ENCODE measurements around the gene CYP24A1.

CYP24A1 gene
- 0.13 to 0.18 reads per million in 2 experiments for total RNA-seq

- no peak for DNase-seq (ENCODE audit: low read depth)
These were observed at the start of gene CYP24A1 for GRCh38 chr20:54173653-54174456. Gene CYP24A1, minus strand, starts transcription at chr20:54173986. Its CDS starts 407 bp downstream, at chr20:54173579.

- DNase-seq (ENCODE audit: low read depth), result no peak
These were observed 49.5 kb upstream of the CYP24A1 start for GRCh38 chr20:54223285-54223684.

- DNase-seq (ENCODE audit: low read depth), result no peak
These were observed 48.5 kb upstream of the CYP24A1 start for GRCh38 chr20:54221996-54222890.

- peak; percentile 4 for DNase-seq (ENCODE audit: low read depth)
These were observed 47.6 kb upstream of the CYP24A1 start for GRCh38 chr20:54221353-54221752.

GRCh38 chr20:54220722-54221121 is 46.9 kb upstream of the CYP24A1 start:
- DNase-seq (ENCODE audit: low read depth), result no peak

DNA sequence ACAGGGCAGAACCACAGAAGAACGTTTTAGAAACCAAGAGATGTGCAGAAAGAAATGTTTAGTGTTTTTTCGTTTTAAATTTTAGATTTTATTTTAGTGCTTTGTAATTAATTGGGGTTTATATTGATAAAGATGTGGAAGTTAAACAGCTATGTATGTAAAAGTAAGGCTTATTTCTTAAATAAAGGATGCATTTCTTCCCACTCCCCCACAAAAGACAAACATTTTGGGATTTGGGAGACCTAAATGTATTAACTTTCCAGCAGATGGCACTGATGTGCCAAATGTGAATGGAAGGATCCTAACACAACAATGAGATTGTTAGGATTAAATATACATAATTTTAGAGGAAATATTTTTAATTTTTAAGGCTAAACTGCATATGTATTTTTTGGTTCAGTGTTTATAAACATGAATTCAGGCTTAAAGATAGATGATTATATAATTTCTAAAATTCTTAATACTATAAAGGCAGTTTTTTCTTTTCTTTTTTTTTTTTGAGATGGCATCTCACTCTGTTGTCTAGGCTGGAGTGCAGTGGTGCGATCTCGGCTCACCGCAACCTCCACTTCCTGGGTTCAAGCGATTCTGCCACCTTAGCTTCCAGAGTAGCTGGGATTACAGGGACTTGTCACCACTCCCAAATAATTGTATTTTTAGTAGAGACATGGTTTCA is 46.1 kb upstream of the CYP24A1 start:
- no peak for DNase-seq (ENCODE audit: low read depth)

GRCh38 chr20:54218470-54218869 is 44.7 kb upstream of the CYP24A1 start:
- DNase-seq (ENCODE audit: low read depth), result no peak

- DNase-seq (ENCODE audit: low read depth), result no peak
These were observed 44.0 kb upstream of the CYP24A1 start for GRCh38 chr20:54217762-54218161.

- no peak for DNase-seq (ENCODE audit: low read depth)
These were observed 41.5 kb upstream of the CYP24A1 start for GRCh38 chr20:54215157-54215789.

- no peak for DNase-seq (ENCODE audit: low read depth)
These were observed 40.8 kb upstream of the CYP24A1 start for GRCh38 chr20:54214566-54214965.

DNA sequence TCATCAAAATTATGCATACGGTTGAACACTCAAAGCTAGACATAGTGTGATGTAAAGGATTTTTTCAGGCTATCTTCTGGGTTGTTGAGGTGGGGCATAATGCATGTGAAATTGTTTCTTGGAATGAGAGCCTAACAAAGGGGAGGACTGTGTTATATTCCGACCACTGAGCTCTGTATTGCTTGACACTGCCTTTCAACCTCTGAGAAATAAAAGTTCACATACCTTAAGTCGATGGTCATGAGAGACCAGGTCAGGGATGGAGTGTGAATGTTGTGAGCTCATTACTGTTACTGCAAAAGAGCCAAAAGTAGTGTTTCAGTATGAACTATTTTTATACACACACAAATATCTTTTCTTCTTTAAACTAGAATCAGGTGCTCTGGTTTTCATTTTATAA is 39.1 kb upstream of the CYP24A1 start:
- no peak for DNase-seq (ENCODE audit: low read depth)

GRCh38 chr20:54212226-54212625 is 38.4 kb upstream of the CYP24A1 start:
- DNase-seq (ENCODE audit: low read depth), result no peak

- DNase-seq (ENCODE audit: low read depth), result no peak
These were observed 35.5 kb upstream of the CYP24A1 start for GRCh38 chr20:54209216-54209813.

- no peak for DNase-seq (ENCODE audit: low read depth)
These were observed 34.9 kb upstream of the CYP24A1 start for GRCh38 chr20:54208548-54209176.

DNA sequence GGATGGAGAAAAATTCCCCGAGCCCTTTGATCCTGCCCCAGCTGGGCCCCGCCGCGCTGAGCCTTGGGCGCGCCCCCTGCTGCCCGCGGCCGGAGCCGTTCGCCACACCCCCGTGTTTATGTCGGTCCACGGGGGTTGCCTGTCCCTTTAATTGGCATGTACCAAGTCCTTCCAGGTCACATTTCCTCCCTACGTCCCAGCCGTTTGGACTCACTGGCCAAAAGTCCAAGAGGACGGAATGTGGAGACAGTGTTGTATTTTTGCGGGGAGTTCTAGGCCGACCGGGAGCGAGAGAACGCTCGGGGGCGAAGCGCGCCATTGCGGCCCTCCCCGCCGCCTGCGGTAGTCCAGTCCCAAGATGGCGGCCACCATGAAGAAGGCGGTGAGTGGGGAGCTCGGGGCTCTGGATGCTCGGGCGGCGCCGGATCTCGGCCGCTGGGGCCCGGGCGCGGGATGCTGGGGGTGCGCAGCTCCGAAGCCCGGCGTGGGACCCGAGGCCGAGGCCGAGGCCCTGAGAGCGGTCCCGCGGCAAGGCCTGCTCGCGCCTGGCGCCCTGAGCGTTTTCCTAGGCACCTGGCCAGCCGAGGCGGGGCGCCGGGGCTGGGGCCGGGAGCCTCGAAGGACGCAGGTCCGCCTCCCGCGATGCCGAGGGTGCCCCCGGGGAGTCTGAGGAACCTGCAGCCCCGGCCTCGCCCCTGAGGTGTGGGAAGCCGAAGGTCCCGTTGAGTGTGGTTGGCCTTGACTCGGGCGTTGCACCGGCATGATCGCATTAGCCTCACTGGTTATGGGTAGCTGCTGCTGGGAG is 34.2 kb upstream of the CYP24A1 start, which contains the start of gene PFDN4:
Gene PFDN4 (plus strand): TSS at position 345 of the 805 bp plus-strand sequence. CDS start 14 bp downstream, at position 359.
- peak; percentile 51 for DNase-seq (ENCODE audit: low read depth)

DNA sequence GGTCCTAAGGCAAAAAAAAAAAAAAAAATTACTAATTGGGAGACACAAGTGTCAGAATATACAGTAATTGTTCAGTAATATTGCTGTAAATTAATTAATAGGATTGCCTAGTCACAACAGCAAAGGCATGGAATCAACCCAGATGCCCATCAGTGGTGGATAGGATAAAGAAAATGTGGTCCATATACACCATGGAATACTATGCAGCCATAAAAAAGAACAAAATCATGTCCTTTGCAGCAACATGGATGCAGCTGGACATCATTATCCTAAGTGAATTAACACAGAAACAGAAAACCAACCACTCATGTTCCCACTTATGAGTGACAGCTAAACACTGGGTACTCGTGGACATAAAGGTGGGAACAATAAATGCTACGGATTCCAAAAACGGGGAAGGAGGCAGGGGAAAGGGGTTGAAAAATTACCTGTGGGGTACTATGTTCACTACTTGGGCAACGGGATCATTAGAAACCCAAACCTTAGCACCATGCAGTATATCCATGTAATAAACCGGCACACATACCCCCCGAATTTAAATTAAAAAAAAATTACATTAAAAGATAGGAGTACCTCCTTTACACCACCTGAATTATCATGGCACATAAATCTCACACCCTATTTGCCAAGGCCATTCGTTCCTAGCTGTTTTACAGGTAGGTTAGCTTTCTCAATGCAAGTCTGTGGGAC is 33.4 kb upstream of the CYP24A1 start:
- DNase-seq (ENCODE audit: low read depth), result no peak

- no peak for DNase-seq (ENCODE audit: low read depth)
These were observed 31.7 kb upstream of the CYP24A1 start for GRCh38 chr20:54205450-54205849.

DNA sequence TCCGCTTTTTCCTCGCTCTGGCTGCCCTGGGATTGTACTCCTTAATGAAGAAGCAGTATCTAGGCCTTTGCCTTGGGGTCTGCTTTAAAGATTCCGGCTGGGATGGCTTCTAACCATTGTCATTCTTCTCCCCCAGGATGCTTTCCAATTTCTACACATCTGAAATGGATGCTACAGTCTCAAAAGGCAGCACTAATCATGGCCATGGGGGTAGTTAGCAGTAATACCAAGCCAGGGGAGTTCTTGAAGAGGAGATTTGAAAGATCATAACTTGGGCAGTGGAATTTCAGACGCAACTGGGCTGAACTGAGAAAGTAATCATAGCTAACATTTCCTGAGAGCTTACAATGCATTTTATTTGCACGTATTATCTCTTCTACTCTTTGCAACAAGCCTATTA is 30.7 kb upstream of the CYP24A1 start:
- DNase-seq (ENCODE audit: low read depth), result no peak

DNA sequence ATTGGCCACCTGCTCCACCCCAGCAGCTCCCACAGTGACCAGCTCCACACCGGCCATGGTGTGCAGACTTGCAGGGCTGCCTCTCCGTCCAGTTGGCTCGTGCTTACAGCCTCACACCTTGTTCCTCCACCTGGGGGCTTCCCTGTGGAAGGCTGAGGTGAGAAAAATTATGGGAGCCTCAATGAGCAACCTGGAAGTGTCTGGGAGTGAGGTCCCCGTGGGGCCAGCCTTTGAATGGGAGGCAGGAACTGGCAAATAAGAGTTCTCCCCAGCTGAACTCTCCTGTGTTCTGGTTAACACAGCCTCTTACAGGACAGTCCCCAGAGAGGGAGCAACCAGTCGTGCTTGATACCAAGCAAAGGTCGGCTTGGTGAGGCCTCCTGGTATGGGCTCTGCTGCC is 30.3 kb upstream of the CYP24A1 start:
- no peak for DNase-seq (ENCODE audit: low read depth)
